Stimulated activated CD8-positive, alpha-beta memory T cell treated with anti-CD3 and anti-CD28 coated beads, Interleukin-4, amount 100 ng/mL, for 48 hours (primary cell): Measurements from ENCODE around the gene PTPRJ.
"Not testable (repeated sequence)": the region's sequence is repeated elsewhere in the genome, so short reads cannot be mapped to it uniquely, and the experiment has no call there.

Experiments used
- DNase-seq: peaks from one replicate; pipeline ENCODE4 v3.0.0-alpha.2; 2020

PTPRJ gene

DNA sequence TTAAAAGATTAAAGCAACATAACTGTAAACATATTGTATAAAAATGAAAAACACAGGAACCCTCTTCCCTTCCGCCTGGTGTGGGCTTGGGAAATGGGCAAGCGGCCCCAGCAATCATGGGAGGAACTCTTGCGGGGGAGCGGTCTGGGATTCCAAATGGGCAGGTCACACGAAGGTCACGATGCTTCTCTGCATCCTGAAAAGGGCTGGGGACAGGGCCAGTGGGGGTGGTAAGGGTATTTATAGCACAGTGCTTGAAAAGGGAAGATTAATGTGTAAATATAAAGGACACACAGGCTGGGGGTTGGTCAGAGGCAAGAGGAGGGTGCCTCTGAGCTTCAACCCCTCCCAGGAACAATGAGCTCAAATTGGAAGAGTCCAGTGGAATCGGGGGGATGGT, 189.4 kb downstream of the PTPRJ start:
- no peak for DNase-seq

DNA sequence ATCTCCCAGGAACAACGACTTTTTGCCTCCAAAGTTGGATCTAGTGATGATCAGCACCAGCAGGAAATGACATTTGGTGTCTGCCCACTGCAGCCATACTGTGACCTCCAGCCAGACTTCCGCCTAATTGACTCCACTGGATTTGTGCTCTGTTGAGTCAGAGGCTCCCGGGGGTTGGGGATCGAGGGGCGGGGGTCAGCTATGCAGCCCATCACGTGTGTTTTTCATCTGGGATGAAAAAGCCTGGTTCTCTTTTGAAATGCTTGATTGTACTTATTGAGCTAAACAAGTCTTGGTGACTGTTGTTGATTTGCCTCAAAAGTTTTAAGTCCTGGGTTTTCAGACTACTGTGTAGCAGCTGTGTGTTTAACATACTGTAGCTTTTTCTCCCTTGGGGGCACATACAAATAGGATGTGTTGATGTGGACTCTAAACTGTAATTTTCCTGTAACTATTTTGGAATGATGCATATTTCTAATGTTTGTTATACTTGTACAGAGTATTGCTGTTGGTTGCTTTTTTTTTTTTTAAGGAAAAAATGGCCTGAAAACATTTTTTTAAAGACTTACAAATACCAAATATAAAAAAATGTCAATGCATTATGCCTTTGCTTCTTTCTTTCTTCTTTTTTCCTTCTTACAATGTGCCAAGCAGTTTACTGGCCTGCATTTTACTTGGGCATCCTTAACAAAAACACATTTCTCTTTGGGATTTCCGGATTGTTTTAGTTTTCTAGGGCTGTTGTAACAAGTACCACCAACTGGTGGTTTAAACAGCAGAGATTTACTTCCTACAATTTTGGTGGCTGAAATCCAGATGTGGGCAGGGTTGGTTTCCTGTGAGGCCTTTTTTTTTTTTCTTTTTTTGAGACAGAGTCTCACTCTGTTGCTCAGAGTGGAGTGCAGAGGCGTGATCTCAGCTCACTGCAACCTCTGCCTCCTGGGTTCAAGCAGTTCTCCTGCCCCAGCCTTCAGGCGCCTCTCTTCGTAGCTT, 190.2 kb downstream of the PTPRJ start:
- no peak for DNase-seq

DNA sequence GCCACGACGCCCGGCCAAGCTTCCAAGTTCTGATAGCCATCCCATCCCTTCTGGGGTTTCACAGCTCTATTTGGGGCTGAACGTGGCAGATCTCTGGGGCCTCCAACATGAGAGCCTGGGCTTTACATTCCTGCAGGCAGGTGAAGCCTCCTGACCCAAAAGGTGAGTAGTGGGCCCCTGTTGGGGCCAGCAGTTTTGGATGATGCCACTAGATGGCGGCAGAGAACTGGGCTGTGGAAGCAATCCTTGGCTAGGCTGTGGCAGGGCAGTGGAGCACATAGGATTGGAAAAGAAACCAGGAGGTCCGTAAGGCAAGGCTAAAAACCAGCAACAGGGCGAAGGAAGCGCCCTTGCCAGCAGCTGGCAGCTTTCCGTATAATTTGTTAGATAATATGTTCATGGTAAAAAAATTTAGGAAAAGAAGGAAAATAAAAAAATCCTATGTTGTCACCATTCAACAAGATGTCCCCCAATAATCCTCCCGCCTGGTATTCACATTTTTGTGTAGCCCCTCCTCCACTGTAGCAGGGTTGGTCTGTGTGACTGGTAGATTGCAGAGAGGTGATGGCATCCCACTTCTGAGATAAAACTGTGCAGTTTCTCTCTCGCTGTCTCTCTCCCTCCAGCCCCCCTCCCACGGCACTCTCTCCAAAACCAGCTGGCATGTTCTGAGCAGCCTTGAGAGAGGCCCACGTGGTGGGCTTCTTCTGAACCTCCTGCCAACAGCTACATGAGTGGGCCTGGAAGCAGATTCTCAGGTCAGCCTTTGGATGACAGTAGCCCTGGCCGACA, 192.7 kb downstream of the PTPRJ start:
- peak; percentile 81 for DNase-seq

- no peak for DNase-seq
Observed at GRCh38 chr11:48177661-48178060, 197.3 kb downstream of the PTPRJ start.

DNA sequence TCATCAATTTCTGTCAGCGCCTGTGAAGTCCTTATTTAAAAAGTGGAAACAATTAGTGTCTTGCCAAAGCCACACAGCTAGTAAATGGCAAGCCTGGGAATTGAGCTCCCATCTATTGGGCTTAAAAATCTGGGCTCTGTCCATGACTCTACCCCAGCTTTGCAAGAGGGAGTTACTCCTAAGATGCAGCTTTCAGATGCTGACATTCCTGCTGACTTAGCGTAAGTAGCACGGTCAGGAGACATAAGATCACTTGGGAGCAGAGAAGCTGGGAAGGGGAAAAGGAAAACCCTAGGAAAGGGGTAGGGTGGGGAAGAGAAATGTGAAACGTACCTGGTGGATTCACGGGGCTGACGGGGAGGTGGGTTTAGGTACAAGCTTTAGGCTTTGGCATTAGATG, 200.3 kb downstream of the PTPRJ start:
- DNase-seq, result no peak

DNA sequence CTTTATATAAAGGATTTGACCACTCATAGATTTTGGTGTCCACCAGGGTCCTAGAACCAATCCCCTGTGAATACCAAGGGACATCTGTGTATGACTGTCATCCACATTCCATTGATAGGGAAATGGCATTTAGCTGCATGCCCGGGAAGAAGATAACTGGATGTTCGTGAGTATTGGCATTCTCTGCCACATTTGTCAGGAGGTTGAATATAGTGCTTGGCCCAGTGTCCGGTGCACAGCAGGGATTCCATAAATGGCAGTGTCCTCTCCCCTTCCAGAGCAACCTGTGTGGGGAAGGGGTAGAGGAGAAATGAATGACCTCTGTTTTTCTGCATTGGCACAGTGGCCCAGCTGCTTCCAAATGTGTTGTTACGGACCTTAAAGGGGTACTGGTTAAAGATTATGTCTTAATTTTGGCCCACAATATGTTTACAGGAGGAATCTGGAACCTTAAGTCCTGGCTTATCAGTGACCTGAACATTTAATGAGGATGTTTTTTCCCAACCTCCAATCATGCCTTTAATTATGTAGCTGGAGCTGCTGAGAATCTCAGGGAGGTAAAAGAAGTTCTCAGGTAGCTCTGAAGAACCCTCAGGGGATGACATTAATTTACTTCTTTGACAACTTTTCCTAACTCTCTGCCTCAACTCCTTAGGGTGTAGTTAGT, 202.6 kb downstream of the PTPRJ start:
- DNase-seq, result no peak

GRCh38 chr11:48184452-48184851, 204.1 kb downstream of the PTPRJ start:
- no peak for DNase-seq

DNA sequence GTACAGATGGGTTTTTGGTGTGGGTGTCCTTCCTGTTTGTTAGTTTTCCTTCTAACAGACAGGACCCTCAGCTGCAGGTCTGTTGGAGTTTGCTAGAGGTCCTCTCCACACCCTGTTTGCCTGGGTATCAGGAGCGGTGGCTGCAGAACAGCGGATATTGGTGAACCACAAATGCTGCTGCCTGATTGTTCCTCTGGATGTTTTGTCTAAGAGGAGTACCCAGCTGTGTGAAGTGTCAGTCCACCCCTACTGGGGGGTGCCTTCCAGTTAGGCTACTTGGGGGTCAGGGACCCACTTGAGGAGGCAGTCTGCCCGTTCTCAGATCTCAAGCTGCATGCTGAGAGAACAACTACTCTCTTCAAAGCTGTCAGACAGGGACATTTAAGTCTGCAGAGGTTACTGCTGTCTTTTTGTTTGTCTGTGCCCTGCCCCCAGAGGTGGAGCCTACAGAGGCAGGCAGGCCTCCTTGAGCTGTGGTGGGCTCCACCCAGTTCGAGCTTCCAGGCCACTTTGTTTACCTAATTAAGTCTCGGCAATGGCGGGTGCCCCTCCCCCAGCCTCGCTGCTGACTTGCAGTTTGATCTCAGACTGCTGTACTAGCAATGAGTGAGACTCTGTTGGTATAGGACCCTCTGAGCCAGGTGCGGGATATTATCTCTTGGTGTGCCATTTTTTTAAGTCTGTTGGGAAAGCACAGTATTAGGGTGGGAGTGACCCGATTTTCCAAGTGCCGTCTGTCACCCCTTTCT, 210.7 kb downstream of the PTPRJ start:
- not testable (repeated sequence) for DNase-seq

DNA sequence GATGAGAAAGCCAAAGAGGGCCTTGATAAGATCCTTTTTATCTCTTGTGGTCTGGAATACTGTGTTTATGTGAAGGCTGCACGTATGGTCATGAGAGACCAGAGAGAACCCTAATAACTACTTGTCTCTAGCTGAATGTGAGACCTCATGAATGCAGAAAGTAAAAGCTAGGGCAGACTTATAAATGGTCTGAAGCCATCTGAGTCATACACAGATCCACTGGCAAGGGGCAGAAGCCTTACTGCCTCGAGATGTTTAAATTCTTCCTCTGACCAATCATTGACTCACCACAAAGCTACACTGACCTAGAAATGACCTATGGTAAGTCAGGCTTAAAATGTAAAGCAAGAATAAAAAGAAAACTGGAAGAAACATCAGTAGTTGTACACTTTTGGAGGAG, 213.5 kb downstream of the PTPRJ start:
- no peak for DNase-seq

GRCh38 chr11:48207881-48208280, 227.5 kb downstream of the PTPRJ start:
- DNase-seq, result no peak

- DNase-seq, result no peak
Observed at GRCh38 chr11:48210052-48210451, 229.7 kb downstream of the PTPRJ start.

GRCh38 chr11:48216510-48216909, 236.2 kb downstream of the PTPRJ start, which contains the start of gene OR4B1:
Gene OR4B1, plus strand, starts transcription at chr11:48216810. Its CDS starts 0 bp downstream, at chr11:48216810.
- DNase-seq, result no peak
